NK-92 (cell line): ENCODE results near the gene MLLT3.

Experiments used
- DNase-seq: peaks from one replicate; lab custom pipeline; 2025; ENCODE audit not compliant: unreplicated experiment; lab: John Stamatoyannopoulos, UW

The MLLT3 gene

DNA sequence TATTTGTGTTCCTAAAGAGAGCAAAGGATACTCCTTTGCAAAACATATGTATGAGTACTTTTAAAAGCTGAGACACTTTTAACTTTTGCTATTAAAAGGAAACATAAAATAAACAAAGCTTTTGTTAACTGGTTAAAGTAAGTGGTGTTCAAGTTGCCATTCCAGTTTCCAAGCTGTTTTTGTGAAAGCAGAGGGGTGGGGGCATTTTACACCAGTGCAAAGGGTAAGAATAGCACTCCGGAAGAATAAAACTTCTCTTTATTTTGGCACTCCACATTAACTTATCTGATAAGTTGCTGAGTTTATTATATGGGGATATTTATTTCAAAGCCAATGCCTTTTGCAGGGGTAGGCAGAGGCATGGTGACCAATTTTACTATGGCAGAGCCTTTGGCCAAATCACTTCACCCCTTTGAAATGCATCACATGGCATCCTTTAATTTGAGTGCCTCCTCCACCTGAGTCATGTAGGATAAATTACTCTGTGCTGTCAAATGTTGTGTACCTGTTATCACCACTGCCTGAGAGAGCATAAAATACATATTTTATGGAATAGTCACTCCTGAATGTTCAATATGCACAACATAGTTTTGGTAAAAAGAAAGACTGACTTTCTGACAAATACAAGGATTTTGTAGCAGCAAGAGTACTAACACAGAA lies 62.9 kb downstream of the MLLT3 start:
- DNase-seq: no peak

DNA sequence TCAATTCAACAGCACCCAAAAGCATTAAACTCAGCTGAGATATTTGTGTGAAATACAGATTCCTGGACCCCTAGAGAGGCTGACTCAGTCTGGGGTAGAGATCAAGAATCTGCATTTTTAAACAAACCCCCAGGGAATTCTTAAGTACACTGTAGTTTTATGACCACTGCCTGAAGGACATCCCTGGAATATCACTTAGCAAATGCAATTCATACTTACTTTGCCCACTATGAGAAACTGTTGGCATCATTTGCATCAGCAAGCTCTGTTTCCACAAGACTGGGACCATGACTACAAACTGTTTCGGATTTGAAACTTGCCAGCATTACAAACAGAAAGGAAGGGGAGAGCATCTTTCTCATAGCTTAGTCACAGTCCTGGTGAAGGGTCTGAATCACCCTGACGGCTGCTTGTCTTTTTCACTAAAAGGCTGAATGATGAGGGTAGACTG lies 63.7 kb downstream of the MLLT3 start:
- no peak for DNase-seq

DNA sequence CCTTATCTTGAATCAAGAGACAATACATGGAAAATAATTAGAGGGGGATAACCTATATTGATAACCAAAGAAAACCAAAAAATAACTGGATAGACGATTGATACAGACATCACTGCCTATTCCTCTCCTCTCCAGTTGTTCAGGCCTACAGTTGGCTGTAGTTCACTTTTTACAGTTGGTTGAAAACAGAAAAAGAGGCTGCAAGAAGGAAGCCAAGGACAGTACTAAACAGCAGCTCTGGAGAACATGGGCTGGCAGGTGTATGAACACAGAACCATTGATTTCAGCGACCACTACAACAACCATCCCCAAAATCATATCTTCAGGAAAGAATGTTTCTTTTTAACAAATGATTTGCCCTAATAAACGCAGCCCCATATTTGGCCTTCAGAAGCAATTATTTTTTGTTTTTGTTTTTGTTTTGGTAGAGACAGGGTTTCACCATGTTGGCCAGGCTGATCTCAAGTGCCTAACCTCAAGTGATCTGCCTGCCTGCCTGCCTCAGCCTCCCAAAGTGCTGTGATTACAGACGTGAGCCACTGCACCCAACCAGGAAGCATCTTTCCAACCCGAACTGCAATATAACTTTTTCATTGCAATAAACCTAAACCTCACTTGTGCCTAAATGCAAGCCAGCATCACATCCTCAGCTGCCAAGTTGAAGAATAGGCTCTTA lies 64.3 kb downstream of the MLLT3 start:
- DNase-seq: no peak

DNA sequence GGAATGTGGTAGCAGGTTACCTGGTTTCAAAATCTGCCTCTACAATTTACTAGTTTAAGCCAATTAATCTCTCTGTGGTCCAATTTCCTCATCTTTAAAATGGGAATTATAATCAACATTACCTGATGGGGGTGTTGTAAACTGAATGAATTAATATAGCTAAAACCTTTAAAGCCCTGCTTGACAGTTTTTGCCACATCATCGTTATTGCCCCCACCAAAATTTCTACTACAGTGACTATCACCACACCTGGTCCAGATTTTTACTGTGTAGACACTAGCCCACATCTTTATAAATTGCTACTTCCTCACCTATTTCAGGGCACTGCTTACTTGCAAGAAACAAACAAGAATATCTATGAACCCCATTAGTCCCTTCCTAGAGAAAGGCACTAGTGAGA lies 65.0 kb downstream of the MLLT3 start:
- DNase-seq: no peak

DNA sequence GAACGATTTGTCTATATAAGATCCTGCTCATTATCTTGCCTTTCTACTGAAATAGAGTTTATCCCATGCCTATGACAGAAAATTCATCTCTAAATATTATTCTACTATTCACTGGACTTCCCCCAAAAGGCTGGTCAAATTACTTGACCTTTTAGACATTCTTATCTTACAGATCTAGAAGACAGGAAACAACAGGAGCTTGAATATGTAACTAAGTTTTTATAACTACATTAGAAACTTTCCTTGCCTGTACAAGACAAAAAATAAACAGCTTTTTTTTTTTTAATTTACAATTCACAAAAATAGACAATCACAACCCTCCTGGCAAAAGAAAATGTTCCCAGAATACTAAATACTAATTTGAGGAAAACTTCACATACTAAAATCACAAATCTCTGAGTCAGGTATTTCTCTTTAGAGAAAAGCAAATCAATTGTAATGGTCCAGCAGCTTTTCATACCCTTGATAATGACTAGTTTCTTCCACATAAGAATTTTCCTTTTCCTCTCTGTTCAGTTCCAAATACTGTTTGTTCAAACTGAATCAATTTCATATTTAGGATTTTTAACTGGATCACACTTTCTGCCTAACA lies 68.6 kb downstream of the MLLT3 start:
- DNase-seq: no peak

DNA sequence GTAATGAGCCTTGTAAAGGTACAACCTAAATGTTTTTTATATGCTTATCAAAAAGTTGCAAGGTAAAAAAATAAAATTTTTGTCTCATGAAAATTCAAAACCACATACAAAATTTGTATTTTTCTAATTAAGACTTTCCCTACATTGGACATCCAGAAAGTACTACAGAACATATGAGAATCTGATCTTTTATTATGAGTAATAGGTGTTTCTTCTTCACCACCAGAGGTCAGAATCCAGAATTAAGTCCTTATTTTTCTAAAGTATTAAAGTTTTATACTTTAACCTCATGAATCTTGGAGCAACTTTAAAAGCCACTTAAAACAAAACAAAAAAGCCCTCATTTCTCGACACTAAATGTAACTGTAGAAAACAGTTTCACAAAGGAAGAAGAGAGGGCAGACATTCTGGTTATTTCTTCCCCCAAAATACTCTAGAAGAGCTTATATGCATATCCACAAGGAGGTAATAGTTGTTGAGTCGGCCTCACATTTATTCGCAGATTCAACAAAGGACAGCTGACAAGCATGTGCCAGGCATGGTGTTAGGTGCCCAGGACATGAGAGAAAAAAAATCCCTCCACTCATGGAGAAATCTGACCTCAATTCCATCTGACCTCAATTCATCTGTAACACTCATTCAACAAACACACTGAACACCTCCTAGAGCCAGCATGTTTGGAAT lies 69.3 kb downstream of the MLLT3 start:
- no peak for DNase-seq

DNA sequence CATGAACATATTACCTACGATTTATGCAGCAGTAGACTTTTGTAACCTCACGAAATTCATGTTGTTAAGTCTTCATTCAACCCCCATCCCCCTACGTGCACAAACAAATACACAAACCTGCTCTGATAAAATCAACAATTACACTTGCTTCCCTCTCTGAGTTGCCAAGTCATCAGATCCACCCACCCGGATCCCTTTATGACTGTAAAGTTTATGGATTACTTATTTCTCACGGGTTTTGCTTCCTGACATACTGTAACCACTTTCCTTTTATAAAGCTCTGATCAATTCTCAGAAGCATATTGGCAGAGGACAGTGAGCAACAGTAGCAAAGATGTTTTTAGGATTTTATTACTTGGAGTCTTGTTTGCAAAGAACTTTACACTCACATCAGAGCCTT lies 70.5 kb downstream of the MLLT3 start:
- DNase-seq: no peak

DNA sequence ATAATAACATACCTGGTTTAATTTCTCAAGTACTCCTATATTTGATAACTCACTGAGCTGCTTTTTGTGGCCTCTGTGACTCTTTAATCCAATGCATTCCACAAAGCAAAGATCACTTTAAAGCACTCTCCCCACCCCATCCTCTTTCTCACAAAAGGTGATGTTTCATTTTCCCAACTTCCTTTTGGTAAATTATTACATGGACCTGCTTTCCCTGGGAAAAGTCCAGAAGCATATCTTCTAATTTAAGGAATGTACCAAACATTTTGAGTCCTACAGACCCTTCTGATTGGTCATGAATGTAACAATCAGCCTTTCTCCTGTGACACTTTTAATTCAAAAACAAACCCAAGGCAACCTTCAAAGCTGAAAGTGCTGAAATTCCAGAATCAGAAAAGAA lies 71.1 kb downstream of the MLLT3 start:
- no peak for DNase-seq

DNA sequence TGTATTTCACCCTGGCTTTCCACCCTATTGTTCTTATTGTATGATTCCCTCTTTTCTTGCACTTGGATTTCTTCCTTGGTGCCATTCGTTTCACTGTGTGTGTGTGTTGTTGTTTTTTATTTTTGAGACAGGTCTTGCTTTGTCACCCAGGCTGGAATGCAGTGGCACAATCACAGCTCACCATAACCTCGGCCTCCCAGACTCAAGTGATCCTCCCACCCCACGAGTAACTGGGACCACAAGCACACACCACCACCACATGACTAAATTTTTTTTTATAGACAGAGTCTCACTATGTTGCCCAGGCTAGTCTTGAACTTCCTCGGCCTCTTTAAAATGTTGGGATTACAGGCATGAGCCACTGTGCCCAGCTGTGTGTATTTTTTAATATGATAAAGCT lies 72.0 kb downstream of the MLLT3 start:
- no peak for DNase-seq

DNA sequence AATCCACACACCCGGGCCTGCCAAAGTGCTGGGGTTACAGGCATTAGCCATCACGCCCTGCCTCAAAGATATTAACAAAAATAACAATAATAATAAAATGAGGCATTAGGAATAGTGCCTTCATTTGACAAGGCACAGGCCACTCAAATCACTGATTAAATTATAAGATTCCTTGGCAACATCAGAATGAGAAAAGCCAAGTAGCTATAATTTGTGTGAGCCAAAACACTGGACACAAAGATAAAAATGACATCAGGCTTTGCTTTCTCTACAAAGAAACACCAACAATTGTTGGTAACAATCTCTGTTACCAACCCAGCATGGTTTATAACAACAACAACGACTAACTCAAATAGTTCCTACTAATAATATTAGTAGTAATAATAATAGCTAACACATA lies 73.2 kb downstream of the MLLT3 start:
- DNase-seq: no peak

DNA sequence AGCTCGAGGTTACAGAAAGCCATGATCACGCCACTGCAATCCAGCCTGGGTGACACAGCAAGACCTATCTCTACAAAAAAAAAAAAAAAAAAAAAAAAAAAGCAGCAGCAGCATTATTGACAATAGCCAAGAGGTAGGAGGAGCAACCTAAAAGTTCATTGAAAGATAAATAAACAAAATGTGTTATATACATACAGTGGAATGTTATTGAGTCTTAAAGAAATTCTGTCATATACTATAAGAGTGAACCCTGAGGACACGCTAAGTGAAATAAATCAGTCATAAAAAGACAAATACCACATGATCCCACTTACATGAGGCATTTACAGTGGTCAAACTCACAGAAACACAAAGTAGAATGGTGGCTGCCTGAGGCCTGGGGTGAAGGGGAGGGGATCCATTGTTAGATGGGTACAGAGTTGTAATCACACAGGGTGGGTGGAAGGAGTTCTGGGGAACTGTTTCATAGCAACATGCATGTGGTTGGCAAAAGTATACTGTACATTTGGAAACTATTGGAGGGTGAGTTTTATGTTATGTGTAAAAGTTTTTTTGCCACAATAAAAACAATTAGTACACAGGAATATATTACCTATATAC lies 77.2 kb downstream of the MLLT3 start:
- DNase-seq: no peak

DNA sequence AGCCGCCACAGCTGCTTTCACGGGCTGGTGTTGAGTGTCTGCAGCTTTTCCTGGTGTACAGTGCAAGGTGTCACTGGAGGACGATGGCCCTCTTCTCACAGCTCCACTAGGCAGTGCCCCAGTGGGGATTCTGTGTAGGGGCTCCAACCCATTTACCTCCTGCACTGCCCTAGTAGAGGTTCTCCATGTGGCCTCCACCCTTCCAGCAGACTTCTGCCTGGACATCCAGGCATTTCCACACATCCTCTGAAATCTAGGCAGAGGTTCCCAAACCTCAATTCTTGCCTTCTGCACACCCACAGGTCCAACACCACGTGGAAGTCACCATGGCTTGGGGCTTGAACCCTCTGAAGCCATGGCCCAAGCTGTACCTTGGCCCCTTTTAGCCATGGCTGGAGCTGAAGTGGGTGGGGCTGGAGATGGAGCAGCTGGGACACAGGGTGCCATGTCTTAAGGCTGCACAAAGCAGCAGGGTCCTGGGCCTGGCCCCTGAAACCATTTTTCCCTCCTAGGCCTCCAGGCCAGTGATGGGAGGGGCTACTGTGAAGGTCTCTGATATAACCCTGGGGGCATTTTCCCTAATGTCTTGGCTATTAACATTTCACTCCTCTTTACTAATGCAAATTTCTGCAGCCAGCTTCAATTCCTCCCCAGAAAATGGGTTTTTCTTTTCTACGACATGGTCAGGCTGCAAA lies 82.0 kb downstream of the MLLT3 start:
- DNase-seq: no peak

DNA sequence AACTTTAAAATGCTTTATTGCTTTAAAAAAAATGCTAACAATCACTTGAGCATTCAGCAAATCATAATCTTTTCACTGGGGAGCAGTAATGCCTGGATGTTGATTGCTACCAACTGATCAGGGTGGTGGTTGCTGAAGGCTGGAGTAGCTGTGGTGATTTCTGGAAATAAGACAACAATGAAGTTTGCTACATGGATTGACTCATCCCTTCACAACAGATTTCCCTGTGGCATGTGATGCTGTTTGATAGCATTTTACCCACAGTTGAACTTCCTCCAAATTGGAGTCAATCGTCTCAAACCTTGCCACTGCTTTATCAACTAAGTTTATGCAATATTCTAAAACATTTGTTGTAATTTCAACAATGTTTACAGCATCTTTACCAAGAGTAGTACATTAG lies 83.3 kb downstream of the MLLT3 start:
- no peak for DNase-seq

DNA sequence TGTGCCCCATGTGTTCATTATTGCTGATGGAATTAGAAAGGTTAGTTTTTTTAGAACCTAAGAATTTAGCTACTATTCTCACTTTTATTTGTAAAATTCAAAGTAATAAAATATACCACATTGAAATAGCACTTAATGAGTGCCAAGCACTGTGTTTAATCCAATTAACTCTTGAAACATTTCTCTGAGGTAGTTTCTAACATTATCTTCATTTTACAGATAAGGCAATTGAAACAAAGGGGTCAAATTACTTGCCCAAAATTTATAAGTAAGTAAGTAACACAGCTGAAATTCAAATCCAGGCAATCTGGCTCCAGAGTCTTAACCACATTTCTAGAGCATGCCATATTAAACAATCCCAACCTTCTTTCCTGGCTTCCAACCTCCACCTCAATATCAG lies 84.2 kb downstream of the MLLT3 start:
- no peak for DNase-seq

DNA sequence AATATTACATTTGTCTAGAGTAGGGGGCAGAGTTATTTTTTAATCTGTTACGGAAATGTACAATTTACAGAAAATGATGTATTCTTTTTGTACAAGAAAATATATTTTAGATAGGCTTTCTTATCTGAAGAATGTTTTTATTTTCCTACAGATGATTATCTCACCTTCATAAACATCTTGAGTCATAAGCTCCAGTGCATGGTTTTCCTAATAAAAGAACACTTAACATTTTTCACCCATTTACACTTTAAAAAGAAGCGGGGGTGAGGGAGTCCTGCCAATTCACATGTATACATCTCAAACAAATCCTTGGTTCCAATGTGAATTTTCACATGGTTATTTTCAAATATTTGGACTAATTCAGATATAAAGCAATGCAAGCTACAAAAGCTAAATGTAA lies 85.0 kb downstream of the MLLT3 start:
- no peak for DNase-seq

DNA sequence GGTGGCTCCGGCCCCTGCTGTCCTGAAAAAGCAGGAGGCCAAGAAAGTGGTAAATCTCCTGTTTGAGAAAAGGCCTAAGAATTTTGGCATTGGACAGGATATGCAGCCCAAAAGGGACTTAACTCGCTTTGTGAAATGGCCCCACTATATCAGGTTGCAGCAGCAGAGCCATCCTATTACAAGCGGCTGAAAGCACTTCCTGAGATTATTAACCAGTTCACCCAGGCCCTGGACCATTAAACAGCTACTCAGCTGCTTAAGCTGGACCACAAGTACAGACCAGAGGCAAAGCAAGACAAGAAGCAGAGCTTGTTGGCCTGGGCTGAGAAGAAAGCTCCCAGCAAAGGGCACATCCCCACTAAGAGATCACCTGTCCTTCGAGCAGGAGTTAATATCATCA lies 89.7 kb downstream of the MLLT3 start:
- no peak for DNase-seq

DNA sequence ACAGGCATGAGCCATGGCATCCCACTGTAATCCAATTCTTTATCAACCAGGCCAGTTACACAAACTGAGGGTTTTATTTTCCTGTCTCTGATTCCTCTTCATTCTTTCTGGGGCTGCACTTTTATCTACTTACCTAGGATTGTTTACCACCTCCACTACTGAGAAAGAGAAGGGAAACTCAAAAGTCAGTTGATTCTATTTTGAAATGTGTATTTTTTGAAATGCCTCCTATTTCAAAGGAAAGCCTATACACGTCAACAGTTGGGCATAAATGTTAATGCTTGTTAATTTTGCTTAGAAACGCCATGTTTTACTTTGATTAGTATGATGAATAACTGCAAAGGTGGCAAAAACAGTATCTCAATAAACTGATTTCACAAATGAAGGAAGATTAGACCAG lies 92.5 kb downstream of the MLLT3 start:
- DNase-seq: no peak

DNA sequence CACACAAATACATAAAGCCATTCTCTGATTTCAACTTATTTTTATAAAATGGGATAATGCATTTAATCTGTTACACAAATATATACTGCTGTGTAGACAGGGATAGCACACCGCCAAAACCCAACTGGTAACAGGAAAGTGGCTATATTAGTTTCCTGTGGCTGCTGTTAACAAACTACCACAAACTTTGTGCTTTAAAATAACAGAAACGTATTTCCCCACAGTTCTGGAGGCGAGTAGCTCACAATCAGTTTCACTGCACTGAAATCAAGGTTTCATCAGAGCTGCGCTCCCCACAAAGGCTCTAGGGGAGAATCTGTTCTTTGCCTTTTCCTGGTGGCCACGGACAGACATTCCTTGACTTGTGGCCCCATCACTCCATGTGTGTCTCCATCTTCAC lies 94.0 kb downstream of the MLLT3 start:
- no peak for DNase-seq

DNA sequence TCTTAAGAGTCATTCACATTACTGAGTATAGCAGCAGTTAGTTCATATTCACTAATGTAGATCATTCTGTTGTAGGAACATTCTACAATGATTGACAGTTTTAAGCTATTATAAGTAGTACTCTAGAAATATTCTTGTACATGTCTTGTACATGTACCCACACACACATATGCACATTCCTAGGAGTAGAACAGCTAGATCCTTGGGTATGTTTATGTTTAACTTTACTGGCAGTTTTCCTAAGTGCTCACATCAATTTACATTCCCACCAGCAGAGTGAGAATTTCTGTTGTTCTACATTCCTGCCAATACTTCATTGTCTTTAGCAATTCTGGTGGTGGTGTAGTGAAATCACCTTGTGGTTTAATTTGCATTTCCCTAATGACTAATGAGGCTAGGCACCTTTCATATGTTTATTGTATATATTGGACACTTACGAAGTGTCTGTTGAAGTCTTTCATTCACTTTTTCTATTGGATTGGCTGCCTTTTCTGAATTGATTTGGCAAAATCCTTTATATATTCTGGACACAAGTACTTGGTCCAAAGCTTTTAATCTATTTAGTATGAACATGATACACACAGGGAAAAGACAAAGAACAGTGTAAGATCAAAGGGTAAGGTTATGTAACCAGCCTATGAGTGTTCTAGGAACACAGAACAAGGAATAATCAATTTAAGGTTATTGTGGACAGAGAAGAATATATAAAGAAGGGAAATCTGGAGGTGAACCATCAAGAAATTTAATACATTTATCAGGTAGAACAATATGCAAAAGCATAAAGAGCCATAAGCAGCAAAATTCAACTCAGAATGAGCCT lies 95.6 kb downstream of the MLLT3 start:
- DNase-seq: no peak

DNA sequence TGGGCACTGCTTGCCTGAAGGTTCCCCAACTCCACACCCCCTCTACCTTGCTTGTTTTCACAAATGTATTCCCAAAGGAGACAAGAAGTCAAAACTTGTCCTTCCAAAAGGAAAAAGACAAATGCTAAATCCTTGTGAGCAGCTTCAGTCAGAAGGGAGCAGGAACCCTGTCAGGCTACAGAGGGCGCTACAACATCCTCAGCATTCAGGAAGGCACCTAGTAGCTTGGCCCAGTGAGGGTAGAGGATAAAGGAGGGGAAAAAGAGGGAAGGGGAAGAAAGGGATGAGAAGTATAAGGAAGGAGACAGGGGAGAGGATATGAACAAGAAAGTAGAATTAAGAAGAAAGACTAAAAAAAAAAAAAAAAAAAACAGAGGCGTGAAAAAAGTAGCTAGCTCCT lies 97.5 kb downstream of the MLLT3 start:
- no peak for DNase-seq
